SK-N-SH treated with all-trans-retinoic acid at 6 μM for 48 hours (cell line): ENCODE data around the gene GPR27.

Source experiments
- CREB5 ChIP-seq: fragments of 250-450 bp; sonication (Bioruptor Pico); IDR thresholded peaks from 2 replicates; pipeline ENCODE4 v1.5.1; 2020; ENCODE audit warnings: low read depth, mild to moderate bottlenecking, moderate library complexity
- GLIS3 ChIP-seq: fragments of 250-450 bp; sonication (Bioruptor Pico); IDR thresholded peaks from 2 replicates; pipeline ENCODE4 v1.5.0; 2020; ENCODE audit warnings: mild to moderate bottlenecking, moderate library complexity
- OSR1 ChIP-seq: fragments of 250-450 bp; sonication (Bioruptor Pico); IDR thresholded peaks from 2 replicates; pipeline ENCODE4 v1.8.0; 2022; ENCODE audit warnings: moderate library complexity, mild to moderate bottlenecking, inconsistent platforms
- PATZ1 ChIP-seq: fragments of 250-450 bp; sonication (Bioruptor Pico); IDR thresholded peaks from 2 replicates; pipeline ENCODE4 v1.8.0; 2020; ENCODE audit warnings: mild to moderate bottlenecking, moderate library complexity, borderline replicate concordance
- POU6F1 ChIP-seq: fragments of 250-450 bp; sonication (Bioruptor Pico); IDR thresholded peaks from 2 replicates; pipeline ENCODE4 v1.8.0; 2021; ENCODE audit warnings: low read depth, mild to moderate bottlenecking, moderate library complexity, borderline replicate concordance
- RARB ChIP-seq: fragments of 250-450 bp; sonication (Bioruptor Pico); IDR thresholded peaks from 2 replicates; pipeline ENCODE4 v1.8.0; 2021; ENCODE audit warnings: mild to moderate bottlenecking, moderate library complexity
- TOX ChIP-seq: fragments of 250-450 bp; sonication (Bioruptor Pico); IDR thresholded peaks from 2 replicates; pipeline ENCODE4 v1.8.0; 2021; ENCODE audit warnings: mild to moderate bottlenecking, moderate library complexity, borderline replicate concordance
- ZFP3 ChIP-seq: fragments of 250-450 bp; sonication (Bioruptor Pico); IDR thresholded peaks from 2 replicates; pipeline ENCODE4 v1.5.0; 2020; ENCODE audit warnings: mild to moderate bottlenecking, moderate library complexity

GRCh38 chr3:71803248-71803647, 49.6 kb downstream of the GPR27 start:
- no peak for TF ChIP-seq PATZ1 (CRISPR knock-in tag)
- TF ChIP-seq CREB5: no peak
- no peak for TF ChIP-seq TOX
- no peak for TF ChIP-seq GLIS3 (CRISPR knock-in tag)
- no peak for TF ChIP-seq OSR1 (CRISPR knock-in tag)
- TF ChIP-seq POU6F1 (CRISPR knock-in tag): no peak
- no peak for TF ChIP-seq ZFP3
- TF ChIP-seq RARB (CRISPR knock-in tag): no peak
